Thyroid gland (tissue), 4 donors: Measurements from ENCODE around the gene TKTL1. TPM values are rescaled to one million over a fixed set of nuclear protein-coding genes. Genes with fewer than 3 reads are reported as not detected.
A peak's percentile ranks its signal among the peaks of the same experiment; 100 is the strongest.

Experiments used
- DNase-seq, 2 donors: peaks; one replicate each; pipeline ENCODE4 v3.0.0-alpha.2; 2019
- H3K27ac ChIP-seq, 3 donors: fragments of 200-600 bp; sonication (generic); 1 replicate in 2 of 3; 2 replicates in 1 of 3; pipeline ENCODE4 v1.5.1; 2016 to 2019; ENCODE audit warnings: mild to moderate bottlenecking in 1 of 3, moderate library complexity in 1 of 3
- H3K27me3 ChIP-seq: fragments of 200-600 bp; sonication (generic); one replicate; pipeline ENCODE4 v1.5.1; 2019
- H3K36me3 ChIP-seq, 2 donors: fragments of 200-600 bp; sonication (generic); one replicate each; pipeline ENCODE4 v1.5.1; 2016 to 2019
- H3K4me1 ChIP-seq, 2 donors: fragments of 200-600 bp; sonication (generic); one replicate each; pipeline ENCODE4 v1.5.1; 2017 to 2019
- H3K4me3 ChIP-seq, 3 donors: fragments of 200-600 bp; sonication (generic); replicated peaks in 1 of 3; 1 replicate in 2 of 3; 2 replicates in 1 of 3; pipeline ENCODE4 v1.5.1; 2016; ENCODE audit warnings: mild to moderate bottlenecking in 1 of 3
- H3K9me3 ChIP-seq: fragments of 200-600 bp; sonication (generic); one replicate; pipeline ENCODE4 v1.5.1; 2017
- POLR2A ChIP-seq, 2 donors: fragments of 450-650 bp; IDR thresholded peaks; one replicate each; pipeline ENCODE4 v1.6.1; 2017; ENCODE audit warnings: antibody characterized with exemption in 2 of 2, mild to moderate bottlenecking in 2 of 2, moderate library complexity in 1 of 2
- WGBS, 2 donors: methylation state at CpG; one replicate each; pipeline ENCODE4 v1.1.5; 2017; 5-methylcytosine and 5-hydroxymethylcytosine counted together
- intact Hi-C: fragments of 100-400 bp; cut with DNase I; formaldehyde crosslinking; loops from one replicate; pipeline ENCODE4 v1.15.1; 2023
- total RNA-seq, 4 donors: library from RNA; depleted of rRNA; stranded (reverse); fragments of >200 nt; gene quantifications; one replicate each; pipeline ENCODE4 v1.2.3, GENCODE V29; 2016
- TF ChIP-seq, protein P1 (sequence below), 6 experiments: fragments of 200-600 bp in 3 of 6; fragments of 450-650 bp in 3 of 6; sonication (generic) in 3 of 6; IDR thresholded peaks; one replicate each; pipeline ENCODE4 v1.5.1; 2016 to 2019; ENCODE audit warnings: antibody characterized with exemption in 6 of 6, mild to moderate bottlenecking in 2 of 6, inconsistent platforms in 1 of 6, moderate library complexity in 1 of 6

TKTL1 gene
- total RNA-seq, 4 donors from 2014 or later: 0.54 to 0.89 TPM; not detected in 2

- Histone ChIP-seq H3K4me1 (no peaks in the 10 kb centered on the region), H3K36me3 (peaks cover 40 to 59% of the 10 kb centered on the region in 2 donors), H3K4me3 (no peak overlapping the region), H3K9me3 (no peaks in the 10 kb centered on the region), H3K27ac (no peak overlapping the region), H3K27me3 (no peaks in the 10 kb centered on the region)
- intact Hi-C loops: no loop called here
- no peak for DNase-seq
- WGBS, 2 donors: no CpG with 5 or more reads among the region's 24 CpGs
- no peak for TF ChIP-seq POLR2A (IDR thresholded peaks at IDR 0.05)
- TF ChIP-seq, protein P1, sequence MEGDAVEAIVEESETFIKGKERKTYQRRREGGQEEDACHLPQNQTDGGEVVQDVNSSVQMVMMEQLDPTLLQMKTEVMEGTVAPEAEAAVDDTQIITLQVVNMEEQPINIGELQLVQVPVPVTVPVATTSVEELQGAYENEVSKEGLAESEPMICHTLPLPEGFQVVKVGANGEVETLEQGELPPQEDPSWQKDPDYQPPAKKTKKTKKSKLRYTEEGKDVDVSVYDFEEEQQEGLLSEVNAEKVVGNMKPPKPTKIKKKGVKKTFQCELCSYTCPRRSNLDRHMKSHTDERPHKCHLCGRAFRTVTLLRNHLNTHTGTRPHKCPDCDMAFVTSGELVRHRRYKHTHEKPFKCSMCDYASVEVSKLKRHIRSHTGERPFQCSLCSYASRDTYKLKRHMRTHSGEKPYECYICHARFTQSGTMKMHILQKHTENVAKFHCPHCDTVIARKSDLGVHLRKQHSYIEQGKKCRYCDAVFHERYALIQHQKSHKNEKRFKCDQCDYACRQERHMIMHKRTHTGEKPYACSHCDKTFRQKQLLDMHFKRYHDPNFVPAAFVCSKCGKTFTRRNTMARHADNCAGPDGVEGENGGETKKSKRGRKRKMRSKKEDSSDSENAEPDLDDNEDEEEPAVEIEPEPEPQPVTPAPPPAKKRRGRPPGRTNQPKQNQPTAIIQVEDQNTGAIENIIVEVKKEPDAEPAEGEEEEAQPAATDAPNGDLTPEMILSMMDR (IDR thresholded peaks at IDR 0.05): no peak
Measured at GRCh38 chrX:154353172-154353843, 57.7 kb downstream of the TKTL1 start.

DNA sequence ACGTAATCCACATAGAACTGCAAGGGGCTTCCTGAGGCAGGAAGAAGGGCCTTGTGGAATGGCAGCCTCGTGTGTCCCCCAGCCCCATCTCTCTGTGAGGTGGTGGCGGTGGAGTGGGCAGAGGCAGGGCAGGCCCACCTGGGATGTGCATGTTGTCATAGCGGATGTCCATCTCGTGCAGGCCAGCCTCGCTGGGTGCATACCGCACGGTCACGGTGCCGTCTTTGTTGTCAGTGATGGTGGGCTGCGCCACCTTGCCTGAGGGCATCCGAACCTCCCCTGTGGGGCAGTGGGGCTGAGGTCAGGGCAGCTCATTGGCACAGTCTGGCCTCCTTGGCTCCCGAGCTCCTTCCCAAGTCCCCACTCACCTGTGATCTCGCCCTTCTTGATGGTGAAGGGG, 58.4 kb downstream of the TKTL1 start:
- Histone ChIP-seq H3K27ac (no peak overlapping the region), H3K4me1 (no peaks in the 10 kb centered on the region), H3K4me3 (no peak overlapping the region), H3K27me3 (no peaks in the 10 kb centered on the region), H3K9me3 (no peaks in the 10 kb centered on the region), H3K36me3 (peaks cover 47 to 64% of the 10 kb centered on the region in 2 donors)
- intact Hi-C loops: no loop called here
- DNase-seq: no peak
- no CpG with 5 or more reads among the region's 14 CpGs for WGBS, 2 donors
- TF ChIP-seq, protein P1 (IDR thresholded peaks at IDR 0.05): no peak
- TF ChIP-seq POLR2A (IDR thresholded peaks at IDR 0.05): no peak

DNA sequence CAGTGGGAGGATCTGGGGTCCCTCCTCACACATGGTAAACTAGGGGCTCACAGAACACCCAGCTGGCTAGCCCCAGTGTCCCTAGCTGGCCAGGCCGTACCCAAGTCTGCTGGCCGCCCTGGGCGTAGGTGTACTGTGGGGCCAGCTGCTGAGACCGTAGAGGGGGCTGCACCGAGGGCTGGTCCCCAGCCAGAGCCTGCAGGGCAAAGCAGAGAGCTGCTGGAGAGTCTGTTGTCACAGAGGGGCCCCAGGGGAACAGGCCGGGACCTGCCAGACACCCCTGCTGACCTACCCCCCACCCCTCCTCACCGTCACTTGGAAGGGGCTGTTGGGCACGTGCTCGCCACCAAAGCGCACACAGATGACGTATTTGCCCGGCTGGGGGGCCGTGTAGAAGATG, 58.9 kb downstream of the TKTL1 start:
- WGBS, 2 donors: 90% methylated on average over 4 of the region's 13 CpGs; no CpG with 5 or more reads in 1 of the 2 donors
- Histone ChIP-seq H3K27ac (no peak overlapping the region), H3K27me3 (no peaks in the 10 kb centered on the region), H3K4me1 (no peaks in the 10 kb centered on the region), H3K9me3 (no peaks in the 10 kb centered on the region), H3K36me3 (peaks cover 49 to 64% of the 10 kb centered on the region in 2 donors), H3K4me3 (no peak overlapping the region)
- TF ChIP-seq, protein P1 (IDR thresholded peaks at IDR 0.05): no peak
- no peak for TF ChIP-seq POLR2A (IDR thresholded peaks at IDR 0.05)
- DNase-seq: no peak
- intact Hi-C loops: no loop called here

- H3K4me3 ChIP-seq: no peak overlapping the region
- peaks cover 53 to 71% of the 10 kb centered on the region in 2 donors for H3K36me3 ChIP-seq
- no peak overlapping the region for H3K27ac ChIP-seq
- TF ChIP-seq, protein P1 (IDR thresholded peaks at IDR 0.05): no peak
- no peak for TF ChIP-seq POLR2A (IDR thresholded peaks at IDR 0.05)
- WGBS, 2 donors: 80 to 100% methylated on average over 1 to 3 of the region's 30 CpGs
- peak; percentile 12 to 59 for DNase-seq
- intact Hi-C loops: no loop called here
- H3K9me3 ChIP-seq: no peaks in the 10 kb centered on the region
- no peaks in the 10 kb centered on the region for H3K4me1 ChIP-seq
- H3K27me3 ChIP-seq: no peaks in the 10 kb centered on the region
Measured at GRCh38 chrX:154355094-154355775, 59.6 kb downstream of the TKTL1 start.

DNA sequence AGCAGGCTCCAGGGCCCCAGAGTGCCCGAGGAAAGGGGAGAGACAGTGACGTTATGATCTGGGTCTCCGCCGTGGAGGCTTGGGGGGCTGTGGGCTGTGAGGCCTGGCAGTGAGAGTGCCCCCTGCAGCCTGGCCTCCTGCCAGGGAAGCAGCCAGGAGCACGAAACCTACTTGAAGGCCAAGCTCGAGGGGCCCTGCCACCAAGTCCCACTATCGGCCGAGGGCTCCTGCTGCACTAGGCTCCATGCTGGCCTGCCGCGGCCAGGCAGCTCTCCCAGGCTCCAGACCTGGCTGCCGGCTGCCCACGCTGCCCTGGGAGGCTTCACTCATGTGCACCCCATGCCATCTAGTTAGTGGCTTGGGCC, 60.2 kb downstream of the TKTL1 start:
- H3K4me3 ChIP-seq: no peak overlapping the region
- TF ChIP-seq POLR2A (IDR thresholded peaks at IDR 0.05): no peak
- TF ChIP-seq, protein P1 (IDR thresholded peaks at IDR 0.05): no peak
- 60% methylated on average over 1 of the region's 12 CpGs for WGBS, 2 donors
- no peaks in the 10 kb centered on the region for H3K4me1 ChIP-seq
- H3K27ac ChIP-seq: no peak overlapping the region
- intact Hi-C loops: no loop called here
- DNase-seq: peak in 1 of 2 donors; percentile 22
- H3K27me3 ChIP-seq: no peaks in the 10 kb centered on the region
- no peaks in the 10 kb centered on the region for H3K9me3 ChIP-seq
- peaks cover 55 to 68% of the 10 kb centered on the region in 2 donors for H3K36me3 ChIP-seq
